NCI-H1694 (cell line): ENCODE results near the gene RPS6KC1.
"Not testable (repeated sequence)": the region's sequence is repeated elsewhere in the genome, so short reads cannot be mapped to it uniquely, and the experiment has no call there.

Experiments
- DNase-seq: peaks from one replicate; lab custom pipeline; 2025; lab: John Stamatoyannopoulos, UW

RPS6KC1 gene

GRCh38 chr1:213054733-213055591, 3.9 kb downstream of the RPS6KC1 start:
- DNase-seq = no peak

- no peak for DNase-seq
Observed at GRCh38 chr1:213055767-213056166, 4.7 kb downstream of the RPS6KC1 start.

- no peak for DNase-seq
Observed at GRCh38 chr1:213057264-213058059, 6.4 kb downstream of the RPS6KC1 start.

GRCh38 chr1:213060836-213061235, 9.8 kb downstream of the RPS6KC1 start:
- DNase-seq = no peak

GRCh38 chr1:213061263-213061662, 10.2 kb downstream of the RPS6KC1 start:
- no peak for DNase-seq

GRCh38 chr1:213065800-213066199, 14.8 kb downstream of the RPS6KC1 start:
- no peak for DNase-seq

GRCh38 chr1:213066363-213066762, 15.3 kb downstream of the RPS6KC1 start:
- DNase-seq = no peak

- no peak for DNase-seq
Observed at GRCh38 chr1:213067352-213067751, 16.3 kb downstream of the RPS6KC1 start.

- no peak for DNase-seq
Observed at GRCh38 chr1:213070406-213070805, 19.4 kb downstream of the RPS6KC1 start.

GRCh38 chr1:213075725-213076124, 24.7 kb downstream of the RPS6KC1 start:
- no peak for DNase-seq

- no peak for DNase-seq
Observed at GRCh38 chr1:213082420-213083111, 31.5 kb downstream of the RPS6KC1 start.

- no peak for DNase-seq
Observed at GRCh38 chr1:213083112-213083445, 32.0 kb downstream of the RPS6KC1 start.

- no peak for DNase-seq
Observed at GRCh38 chr1:213087911-213088310, 36.9 kb downstream of the RPS6KC1 start.

GRCh38 chr1:213089924-213090677, 39.1 kb downstream of the RPS6KC1 start:
- DNase-seq = no peak

- no peak for DNase-seq
Observed at GRCh38 chr1:213094446-213094845, 43.4 kb downstream of the RPS6KC1 start.

GRCh38 chr1:213095467-213095866, 44.4 kb downstream of the RPS6KC1 start:
- DNase-seq = no peak

GRCh38 chr1:213099682-213100399, 48.8 kb downstream of the RPS6KC1 start:
- no peak for DNase-seq

GRCh38 chr1:213100565-213100964, 49.5 kb downstream of the RPS6KC1 start:
- DNase-seq = not testable (repeated sequence)

- no peak for DNase-seq
Observed at GRCh38 chr1:213103377-213104306, 52.6 kb downstream of the RPS6KC1 start.

- no peak for DNase-seq
Observed at GRCh38 chr1:213104604-213105003, 53.6 kb downstream of the RPS6KC1 start.
